Epithelial cell of esophagus (primary cell): ENCODE measurements around the gene FKBP1B.

Experiments
- DNase-seq: peaks from one replicate; pipeline ENCODE4 v3.0.0; 2010; ENCODE audit warnings: low read depth
- H3K4me3 ChIP-seq: 2 replicates; pipeline ENCODE4 v1.5.1; 2011; ENCODE audit warnings: mild to moderate bottlenecking, low read length, control low read depth
- CTCF ChIP-seq: IDR thresholded peaks from 2 replicates; pipeline ENCODE4 v1.5.1; 2011; ENCODE audit warnings: low read depth, mild to moderate bottlenecking, low read length, control low read depth, inconsistent platforms; ENCODE audit not compliant: insufficient read depth; ENCODE audit errors: missing control alignments

FKBP1B gene

GRCh38 chr2:24073816-24074215 lies 24.3 kb downstream of the FKBP1B start:
- DNase-seq = no peak
- no peak for TF ChIP-seq CTCF
- H3K4me3 ChIP-seq = no peak overlapping the region

DNA sequence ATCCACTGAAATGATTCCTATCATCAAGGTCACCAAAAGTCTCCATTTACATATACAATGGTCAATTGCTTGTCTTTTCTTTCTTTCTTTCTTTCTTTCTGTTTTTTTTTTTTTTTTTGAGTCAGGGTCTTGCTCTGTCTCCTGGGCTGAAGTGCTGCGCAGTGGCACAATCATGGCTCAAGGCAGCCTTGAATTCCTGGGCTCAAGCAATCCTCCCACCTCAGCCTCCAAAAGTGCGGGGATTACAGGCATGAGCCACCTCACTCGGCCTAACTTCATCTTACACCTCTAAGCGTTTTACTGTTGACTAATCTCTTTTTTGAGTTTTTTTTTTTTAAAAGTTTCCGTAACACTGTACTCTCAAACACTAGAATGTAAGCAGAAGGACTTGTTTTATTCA lies 25.7 kb downstream of the FKBP1B start:
- TF ChIP-seq CTCF = no peak
- H3K4me3 ChIP-seq = peak overlapping the region; percentile 89
- DNase-seq = peak; percentile 16

DNA sequence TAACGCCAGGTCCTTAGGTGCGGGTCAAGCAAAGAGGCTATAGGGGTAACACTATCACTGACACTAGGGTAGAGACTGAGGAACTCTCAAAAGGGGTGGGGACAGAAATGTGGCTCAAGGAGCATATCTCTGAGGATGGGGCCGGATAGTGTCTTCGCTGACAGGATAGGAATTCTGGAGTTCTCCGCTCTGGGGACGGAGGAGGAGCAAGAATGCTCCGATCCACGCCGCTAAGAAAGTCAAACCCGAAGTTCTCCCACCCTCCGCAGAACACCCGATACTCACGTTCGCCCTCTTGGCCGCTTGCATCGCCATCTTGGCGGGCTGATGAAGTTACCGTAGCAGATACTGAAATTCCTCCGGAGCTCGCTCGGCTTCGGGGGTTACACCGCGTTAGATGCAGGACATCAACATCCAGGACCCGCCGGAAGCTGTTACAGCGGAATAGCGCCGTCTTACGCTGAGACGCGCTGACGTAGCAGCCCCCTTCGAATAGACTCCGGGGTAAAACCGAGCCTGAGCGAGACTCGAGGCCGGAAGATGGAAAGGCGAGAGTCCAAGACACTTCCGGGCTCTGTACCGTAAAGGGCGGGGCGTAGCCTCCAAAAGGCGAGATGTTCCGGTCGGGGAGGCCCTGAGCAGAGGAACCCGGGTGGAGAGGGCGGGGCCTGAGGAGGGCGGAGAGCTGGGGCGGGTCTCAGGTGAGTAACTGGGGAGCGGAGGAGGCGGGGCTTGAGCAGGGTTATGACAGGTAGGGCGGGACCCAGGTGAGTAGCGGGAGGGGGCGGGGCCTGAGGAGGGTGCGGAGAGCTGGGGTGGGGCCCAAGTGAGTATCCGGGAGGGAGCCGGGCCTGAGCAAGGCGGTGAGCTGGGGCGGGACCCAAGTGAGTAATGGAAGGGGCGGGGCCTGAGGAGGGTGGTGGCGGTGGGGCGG lies 26.6 kb downstream of the FKBP1B start, which contains the start of gene SF3B6:
Gene SF3B6 (minus strand): TSS at position 412 of the 934 bp plus-strand sequence. CDS start 97 bp downstream, at position 315.
- peak within 1 kb of the TSS; percentile 89 for H3K4me3 ChIP-seq
- DNase-seq = peak; percentile 100
- no peak for TF ChIP-seq CTCF

- DNase-seq = peak; percentile 25
- no peak for TF ChIP-seq CTCF
- H3K4me3 ChIP-seq = peak overlapping the region; percentile 69
Observed at GRCh38 chr2:24076849-24077534, 27.5 kb downstream of the FKBP1B start.

DNA sequence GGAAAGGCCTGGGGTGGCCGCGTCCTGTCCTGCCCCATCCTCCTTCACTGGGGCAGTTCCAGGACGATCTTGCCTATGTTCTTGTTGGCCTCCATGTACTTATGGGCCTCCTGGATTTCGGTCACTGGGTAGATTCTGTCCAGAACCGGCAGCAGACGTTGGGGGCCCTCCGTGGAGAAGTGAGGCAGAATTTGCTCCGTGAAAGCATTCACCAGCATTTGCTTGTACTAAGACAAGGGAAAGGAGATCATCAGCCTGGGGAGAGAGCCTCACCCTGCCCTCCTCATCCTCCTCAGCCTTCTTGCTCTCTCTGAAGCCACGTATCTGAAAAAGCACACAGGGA lies 28.0 kb downstream of the FKBP1B start:
- H3K4me3 ChIP-seq = peak overlapping the region; percentile 69
- DNase-seq = no peak
- no peak for TF ChIP-seq CTCF

DNA sequence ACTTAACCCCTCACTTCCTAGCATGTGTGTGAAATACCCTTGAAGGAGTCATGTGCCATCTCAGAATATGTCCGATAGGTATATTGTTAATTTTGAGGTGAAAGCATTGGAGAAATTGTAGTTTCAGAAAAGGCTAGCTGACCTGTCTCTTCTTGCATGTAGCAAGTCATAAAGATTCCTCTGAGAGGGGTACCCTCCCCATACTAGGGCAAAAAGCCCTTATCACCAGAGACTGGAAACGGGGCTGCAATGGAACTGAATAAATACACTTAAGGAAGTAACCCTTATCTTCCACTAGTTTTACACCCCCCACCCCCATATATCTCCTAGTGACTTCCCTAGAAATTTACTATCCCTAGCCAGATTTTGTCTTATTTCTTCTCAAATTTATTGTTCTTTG lies 28.3 kb downstream of the FKBP1B start:
- H3K4me3 ChIP-seq = peak overlapping the region; percentile 69
- TF ChIP-seq CTCF = no peak
- no peak for DNase-seq

DNA sequence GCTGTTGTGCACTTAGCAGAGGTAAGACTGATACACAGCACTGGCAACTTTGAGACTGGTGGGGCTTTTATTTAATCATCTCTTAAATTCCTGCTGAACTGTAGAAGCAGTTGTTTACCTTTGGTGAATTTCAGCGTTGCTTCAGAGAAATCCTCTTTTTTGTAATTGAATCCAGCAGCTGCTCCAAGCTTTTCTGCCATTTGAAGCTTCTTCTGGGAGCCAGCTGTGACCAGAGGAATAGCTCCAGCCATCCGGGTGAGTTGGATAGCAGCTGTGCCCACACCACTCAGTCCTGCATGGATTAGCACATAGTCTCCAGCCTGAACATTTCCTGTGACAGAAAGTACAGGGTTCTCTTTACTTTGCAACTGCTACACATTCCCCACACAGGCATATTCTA lies 31.2 kb downstream of the FKBP1B start:
- no peak for DNase-seq
- no peak overlapping the region for H3K4me3 ChIP-seq
- TF ChIP-seq CTCF = no peak
